Activated CD4-positive, alpha-beta memory T cell treated with anti-CD3 and anti-CD28 coated beads for 36 hours (primary cell): Measurements from ENCODE around the gene SLC1A4. TPM values are rescaled to one million over a fixed set of nuclear protein-coding genes. Genes with fewer than 3 reads are reported as not detected.

Source experiments
- CTCF ChIA-PET: fragments of 350-600 bp; sonication (Branson Sonifier 250); formaldehyde crosslinking; loops from one replicate; lab custom pipeline; 2021; ENCODE audit warnings: antibody characterized with exemption, inconsistent platforms; lab: Charles Lee
- POLR2A ChIA-PET: fragments of 350-600 bp; sonication (Branson Sonifier 250); formaldehyde crosslinking; loops from one replicate; lab custom pipeline; 2021; ENCODE audit warnings: antibody characterized with exemption; lab: Charles Lee
- DNase-seq: peaks from one replicate; pipeline ENCODE4 v3.0.0-alpha.2; 2020
- H3K27ac Mint-ChIP-seq: one replicate; pipeline ENCODE4 v1.8.0; 2021; ENCODE audit warnings: mixed read lengths
- H3K27me3 Mint-ChIP-seq: one replicate; pipeline ENCODE4 v1.8.0; 2021; ENCODE audit warnings: mixed read lengths
- H3K36me3 Mint-ChIP-seq: one replicate; pipeline ENCODE4 v1.8.0; 2021; ENCODE audit warnings: mixed read lengths
- H3K4me1 Mint-ChIP-seq: one replicate; pipeline ENCODE4 v1.8.0; 2021; ENCODE audit warnings: low read depth, mixed read lengths
- H3K4me3 Mint-ChIP-seq: one replicate; pipeline ENCODE4 v1.8.0; 2021; ENCODE audit warnings: mild to moderate bottlenecking, mixed read lengths
- H3K9me3 Mint-ChIP-seq: one replicate; pipeline ENCODE4 v1.8.0; 2021; ENCODE audit warnings: mixed read lengths
- intact Hi-C: fragments of 100-400 bp; cut with micrococcal nuclease; formaldehyde crosslinking; loops from one replicate; pipeline ENCODE4 v1.15.1; 2023
- total RNA-seq, 2 experiments: library from RNA; stranded (reverse); gene quantifications; one replicate each; pipeline ENCODE4 v1.2.3, GENCODE V29; 2021

The SLC1A4 gene
- total RNA-seq, 2 experiments from 2014 or later = 15.9 TPM

GRCh38 chr2:64985447-64985846 lies 3.8 kb upstream of the SLC1A4 start:
- H3K27me3 Mint-ChIP-seq = peaks cover 5% of the 10 kb centered on the region
- H3K4me1 Mint-ChIP-seq = peaks cover 49% of the 10 kb centered on the region
- intact Hi-C loops = loop anchor here (5.0 to 10.0 kb wide), 4 partner anchors 317 to 1401 kb away; partner anchors contain the start of genes MDH1, SPRED2 and WDPCP
- ChIA-PET POLR2A (no interaction called here), CTCF (no interaction called here)
- H3K27ac Mint-ChIP-seq = no peak overlapping the region
- no peaks in the 10 kb centered on the region for H3K9me3 Mint-ChIP-seq
- DNase-seq = no peak
- H3K36me3 Mint-ChIP-seq = peaks cover 1% of the 10 kb centered on the region
- H3K4me3 Mint-ChIP-seq = no peak overlapping the region

GRCh38 chr2:64987001-64987955 lies 1.9 kb upstream of the SLC1A4 start:
- H3K36me3 Mint-ChIP-seq = peaks cover 9% of the 10 kb centered on the region
- H3K4me3 Mint-ChIP-seq = peak overlapping the region; percentile 65
- H3K27me3 Mint-ChIP-seq = peaks cover 5% of the 10 kb centered on the region
- CTCF ChIA-PET = interaction anchor here (0.5 to 6.2 kb wide), 3 partner anchors 9 to 80 kb away, joined by 3 to 40 read pairs (median 3); no protein-coding TSS in a partner anchor
- no peaks in the 10 kb centered on the region for H3K9me3 Mint-ChIP-seq
- intact Hi-C loops = loop anchor here (1.0 to 10.0 kb wide), 6 partner anchors 41 to 1402 kb away; partner anchors contain the start of genes MDH1, SERTAD2, SPRED2 and WDPCP
- peaks cover 57% of the 10 kb centered on the region for H3K4me1 Mint-ChIP-seq
- peak; percentile 45 for DNase-seq
- POLR2A ChIA-PET = interaction anchor here (1.0 to 3.5 kb wide), 5 partner anchors 8 to 240 kb away, joined by 3 to 19 read pairs (median 4); partner anchors contain the start of genes ACTR2 and CEP68
- peak overlapping the region; percentile 50 for H3K27ac Mint-ChIP-seq

DNA sequence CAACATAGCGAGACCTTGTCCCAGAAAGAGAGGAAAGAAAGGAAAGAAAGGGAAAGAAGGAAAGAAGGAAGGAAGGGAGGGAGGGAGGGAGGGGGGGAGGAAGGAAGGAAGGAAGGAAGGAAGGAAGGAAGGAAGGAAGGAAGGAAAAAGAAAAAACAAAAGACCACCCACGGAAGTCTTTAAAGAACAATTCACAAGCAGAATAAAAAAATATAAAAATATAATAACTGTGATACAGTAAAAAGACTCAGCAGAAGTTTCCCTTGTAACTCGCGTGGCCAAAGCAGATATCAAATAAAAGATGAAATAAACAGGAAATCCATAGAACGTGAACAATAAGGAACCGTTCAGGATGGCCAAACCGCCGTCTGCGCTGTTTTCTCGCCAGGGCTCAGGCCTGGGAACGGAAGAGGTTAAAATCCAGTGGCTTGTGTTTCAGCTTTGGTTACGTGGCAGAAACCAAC lies 1.2 kb upstream of the SLC1A4 start:
- peaks cover 55% of the 10 kb centered on the region for H3K4me1 Mint-ChIP-seq
- POLR2A ChIA-PET = interaction anchor here (0.6 to 3.5 kb wide), 6 partner anchors 8 to 239 kb away, joined by 3 to 19 read pairs (median 5); partner anchors contain the start of genes ACTR2 and CEP68
- H3K9me3 Mint-ChIP-seq = no peaks in the 10 kb centered on the region
- H3K27me3 Mint-ChIP-seq = peaks cover 5% of the 10 kb centered on the region
- H3K36me3 Mint-ChIP-seq = peaks cover 9% of the 10 kb centered on the region
- intact Hi-C loops = loop anchor here (1.0 to 10.0 kb wide), 12 partner anchors 42 to 1403 kb away; partner anchors contain the start of genes ACTR2, MDH1, RAB1A and SERTAD2
- CTCF ChIA-PET = interaction anchor here (0.5 to 6.2 kb wide), 7 partner anchors 8 to 562 kb away, joined by 3 to 40 read pairs (median 3); no protein-coding TSS in a partner anchor
- peak overlapping the region; percentile 65 for H3K4me3 Mint-ChIP-seq
- DNase-seq = no peak
- peak overlapping the region; percentile 65 for H3K27ac Mint-ChIP-seq

- intact Hi-C loops = loop anchor here (1.0 to 10.0 kb wide), 11 partner anchors 44 to 1404 kb away; partner anchors contain the start of genes ACTR2, MDH1, RAB1A and SPRED2
- H3K27me3 Mint-ChIP-seq = peaks cover 5% of the 10 kb centered on the region
- peak overlapping the region; percentile 59 for H3K4me3 Mint-ChIP-seq
- peak overlapping the region; percentile 65 for H3K27ac Mint-ChIP-seq
- H3K36me3 Mint-ChIP-seq = peaks cover 12% of the 10 kb centered on the region
- H3K4me1 Mint-ChIP-seq = peaks cover 54% of the 10 kb centered on the region
- ChIA-PET POLR2A (interaction anchor here (0.6 to 3.5 kb wide), 6 partner anchors 9 to 239 kb away, joined by 3 to 19 read pairs (median 5); partner anchors contain the start of genes ACTR2 and CEP68), CTCF (interaction anchor here (0.6 to 6.2 kb wide), 6 partner anchors 10 to 562 kb away, joined by 3 to 40 read pairs (median 4); partner anchors contain the start of gene CEP68)
- no peaks in the 10 kb centered on the region for H3K9me3 Mint-ChIP-seq
- peak; percentile 81 for DNase-seq
These were observed 626 bp upstream of the SLC1A4 start for GRCh38 chr2:64988420-64989125.

DNA sequence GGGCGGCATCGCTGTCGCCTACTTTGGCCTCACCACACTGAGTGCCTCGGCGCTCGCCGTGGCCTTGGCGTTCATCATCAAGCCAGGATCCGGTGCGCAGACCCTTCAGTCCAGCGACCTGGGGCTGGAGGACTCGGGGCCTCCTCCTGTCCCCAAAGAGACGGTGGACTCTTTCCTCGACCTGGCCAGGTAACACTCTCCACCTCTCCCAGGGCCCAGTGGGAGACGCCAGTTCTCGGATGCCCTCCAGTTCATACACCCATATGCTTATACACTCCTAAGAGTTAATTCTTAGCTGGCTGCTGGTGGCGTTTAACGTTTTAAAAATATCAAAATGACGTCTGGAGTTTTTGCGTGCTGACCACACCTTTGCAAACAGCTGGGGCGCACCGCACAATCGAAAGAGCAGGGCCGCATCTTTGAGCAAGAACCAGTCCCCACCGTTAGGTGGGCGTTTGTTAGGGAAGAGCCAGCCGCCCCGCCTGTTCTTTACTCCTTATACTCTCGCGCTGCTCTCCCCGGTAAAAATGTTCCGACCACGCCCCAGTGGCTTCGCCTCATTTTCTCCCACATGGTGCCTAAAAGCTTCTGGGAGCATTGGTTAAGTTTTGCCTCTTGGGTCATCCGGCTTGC lies 899 bp downstream of the SLC1A4 start:
- Mint-ChIP-seq H3K27me3 (peaks cover 5% of the 10 kb centered on the region), H3K4me3 (peak overlapping the region; percentile 84), H3K36me3 (peaks cover 15% of the 10 kb centered on the region), H3K27ac (peak overlapping the region; percentile 61), H3K4me1 (peaks cover 52% of the 10 kb centered on the region), H3K9me3 (no peaks in the 10 kb centered on the region)
- DNase-seq = peak; percentile 22
- CTCF ChIA-PET = interaction anchor here (1.8 to 6.2 kb wide), 2 partner anchors 67 to 72 kb away, joined by 4 to 40 read pairs; no protein-coding TSS in a partner anchor
- intact Hi-C loops = loop anchor here (1.0 to 10.0 kb wide), 9 partner anchors 43 to 1405 kb away; partner anchors contain the start of genes ACTR2, MDH1, SPRED2 and WDPCP
- POLR2A ChIA-PET = interaction anchor here (2.3 to 3.5 kb wide), 2 partner anchors 43 to 66 kb away, joined by 6 to 19 read pairs; partner anchors contain the start of gene CEP68

GRCh38 chr2:64990876-64991275 lies 1.7 kb downstream of the SLC1A4 start:
- Mint-ChIP-seq H3K27ac (no peak overlapping the region), H3K36me3 (peaks cover 15% of the 10 kb centered on the region), H3K4me3 (peak overlapping the region; percentile 84), H3K27me3 (peaks cover 4% of the 10 kb centered on the region), H3K4me1 (peaks cover 47% of the 10 kb centered on the region), H3K9me3 (no peaks in the 10 kb centered on the region)
- ChIA-PET POLR2A (no interaction called here), CTCF (interaction anchor here (0.7 to 6.2 kb wide), 3 partner anchors 68 to 396 kb away, joined by 3 to 40 read pairs (median 4); no protein-coding TSS in a partner anchor)
- DNase-seq = no peak
- intact Hi-C loops = no loop called here

DNA sequence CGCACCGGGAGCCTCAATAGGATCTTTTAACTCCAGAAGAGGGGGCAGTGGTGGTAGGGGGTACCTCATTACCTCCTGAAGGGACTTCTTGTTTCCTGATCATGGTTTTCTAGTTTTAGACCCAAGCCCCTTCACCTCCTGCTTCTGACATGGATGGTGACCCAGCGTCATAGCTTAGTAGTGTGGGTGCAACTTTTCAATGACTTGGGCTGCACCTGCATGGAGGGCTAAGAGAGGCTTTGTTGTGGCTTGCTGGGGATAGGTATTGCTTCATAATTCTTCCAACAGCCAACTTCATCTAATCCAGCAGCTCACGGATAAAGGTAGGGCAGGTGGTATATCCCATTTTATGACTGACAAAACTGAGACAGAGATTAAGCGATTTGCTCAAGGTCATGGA lies 3.0 kb downstream of the SLC1A4 start:
- Mint-ChIP-seq H3K27me3 (no peaks in the 10 kb centered on the region), H3K4me1 (peaks cover 36% of the 10 kb centered on the region), H3K4me3 (no peak overlapping the region), H3K36me3 (peaks cover 17% of the 10 kb centered on the region), H3K9me3 (no peaks in the 10 kb centered on the region), H3K27ac (no peak overlapping the region)
- no peak for DNase-seq
- intact Hi-C loops = no loop called here
- POLR2A ChIA-PET = no interaction called here
- CTCF ChIA-PET = interaction anchor here (1.8 to 6.2 kb wide), 2 partner anchors 70 to 74 kb away, joined by 4 to 40 read pairs; no protein-coding TSS in a partner anchor

GRCh38 chr2:64992990-64993389 lies 3.8 kb downstream of the SLC1A4 start:
- no peaks in the 10 kb centered on the region for H3K9me3 Mint-ChIP-seq
- CTCF ChIA-PET = interaction anchor here (0.7 to 6.2 kb wide), 4 partner anchors 30 to 75 kb away, joined by 3 to 40 read pairs (median 3); no protein-coding TSS in a partner anchor
- POLR2A ChIA-PET = interaction anchor here (1.1 kb wide), 1 partner anchor 12 kb away, joined by 4 read pairs; no protein-coding TSS in a partner anchor
- H3K27ac Mint-ChIP-seq = no peak overlapping the region
- peaks cover 17% of the 10 kb centered on the region for H3K36me3 Mint-ChIP-seq
- H3K27me3 Mint-ChIP-seq = no peaks in the 10 kb centered on the region
- H3K4me1 Mint-ChIP-seq = peaks cover 28% of the 10 kb centered on the region
- no peak overlapping the region for H3K4me3 Mint-ChIP-seq
- intact Hi-C loops = no loop called here
- DNase-seq = no peak

GRCh38 chr2:64995041-64995440 lies 5.8 kb downstream of the SLC1A4 start:
- ChIA-PET POLR2A (no interaction called here), CTCF (interaction anchor here (2.2 kb wide), 1 partner anchor 77 kb away, joined by 5 read pairs; no protein-coding TSS in a partner anchor)
- Mint-ChIP-seq H3K4me1 (peaks cover 25% of the 10 kb centered on the region), H3K27me3 (no peaks in the 10 kb centered on the region), H3K9me3 (no peaks in the 10 kb centered on the region), H3K27ac (no peak overlapping the region), H3K36me3 (peaks cover 17% of the 10 kb centered on the region), H3K4me3 (no peak overlapping the region)
- intact Hi-C loops = no loop called here
- no peak for DNase-seq

DNA sequence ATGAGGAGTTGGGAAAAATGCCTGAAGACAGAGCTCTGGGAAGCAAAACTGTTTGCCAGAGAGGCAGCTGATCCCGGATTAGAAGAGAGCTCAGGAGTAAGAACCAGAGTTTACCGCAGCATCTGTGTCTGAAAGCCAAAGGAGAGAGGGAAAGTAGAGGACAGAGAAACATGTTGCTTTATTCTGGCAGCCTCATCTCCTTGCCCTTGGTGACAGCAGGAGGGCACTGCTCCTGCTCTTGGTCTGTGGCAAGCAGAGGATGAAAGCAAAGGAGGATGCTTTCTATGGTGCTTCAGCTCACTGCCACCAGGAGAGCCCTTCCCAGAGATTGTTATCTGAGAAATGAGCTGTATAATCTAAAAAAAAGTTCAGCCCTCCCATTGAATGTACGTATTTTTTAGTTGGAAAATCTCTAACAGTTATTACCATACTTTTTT lies 7.7 kb downstream of the SLC1A4 start:
- Mint-ChIP-seq H3K9me3 (no peaks in the 10 kb centered on the region), H3K4me3 (no peak overlapping the region), H3K36me3 (peaks cover 11% of the 10 kb centered on the region), H3K27ac (no peak overlapping the region), H3K4me1 (peaks cover 10% of the 10 kb centered on the region), H3K27me3 (no peaks in the 10 kb centered on the region)
- DNase-seq = no peak
- intact Hi-C loops = no loop called here
- ChIA-PET POLR2A (interaction anchor here (0.6 kb wide), 1 partner anchor 10 kb away, joined by 3 read pairs; no protein-coding TSS in a partner anchor), CTCF (interaction anchor here (0.7 kb wide), 1 partner anchor 9 kb away, joined by 3 read pairs; no protein-coding TSS in a partner anchor)
